ENCODE data around the gene RPH3AL. TPM values are rescaled to one million over a fixed set of nuclear protein-coding genes. Genes with fewer than 3 reads are reported as not detected.

Gene RPH3AL
- total and polyA plus RNA-seq, 10 donors, result 4.8 to 182 (median 49.1) TPM

GRCh38 chr17:280901-281300 is 71.7 kb downstream of the RPH3AL start:
- peak; percentile 49 for DNase-seq
- peaks cover 0 to 15% (median 2%) of the 10 kb centered on the region in 6 donors for H3K36me3 ChIP-seq
- TF ChIP-seq POLR2AphosphoS5 (IDR thresholded peaks at IDR 0.05) (no peak), POLR2A (IDR thresholded peaks at IDR 0.05) (no peak), CTCF (IDR thresholded peaks at IDR 0.05 in 8 of 11, conservative IDR thresholded peaks at IDR 0.05 in 3 of 11) (no peak)
- no peaks in the 10 kb centered on the region for H3K27me3 ChIP-seq (replicated peaks in 1 of 7)
- H3K4me1 ChIP-seq, result peaks cover 0 to 28% (median 7%) of the 10 kb centered on the region in 6 donors
- no peaks in the 10 kb centered on the region for H3K9me3 ChIP-seq
- intact Hi-C loops (cut with DNase I; ENCODE audit: low total_unique reads), result no loop called here
- 63 to 82% (median 72%) methylated on average over 9 of the region's 9 CpGs for WGBS, 5 donors
- no peak overlapping the region for H3K4me3 ChIP-seq
- H3K27ac ChIP-seq, result peak overlapping the region in 5 of 8 donors; percentile 41 to 79 (median 76)

DNA sequence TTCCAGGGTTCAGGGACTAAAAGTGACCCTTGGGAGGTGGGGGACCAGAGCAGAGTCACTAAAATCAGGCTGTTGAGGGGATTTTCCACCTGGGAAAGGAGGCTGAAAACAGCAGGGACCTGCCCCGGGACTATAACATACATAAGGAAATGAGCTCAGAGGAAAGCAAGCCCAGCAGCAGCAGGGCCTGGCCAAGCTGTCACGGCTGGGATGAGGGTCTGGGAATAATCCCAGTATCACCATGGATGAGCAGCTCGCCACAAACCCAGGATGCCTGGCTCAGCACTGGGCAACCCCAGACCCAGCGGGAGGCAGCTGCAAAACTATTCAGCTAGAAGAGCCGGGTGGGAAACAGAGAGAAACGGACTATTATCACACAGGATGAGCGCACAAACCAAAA is 72.4 kb downstream of the RPH3AL start:
- 64 to 81% (median 78%) methylated on average over 7 of the region's 7 CpGs for WGBS, 5 donors
- Histone ChIP-seq H3K4me1 (peaks cover 0 to 28% (median 7%) of the 10 kb centered on the region in 6 donors), H3K36me3 (peaks cover 0 to 15% (median 2%) of the 10 kb centered on the region in 6 donors), H3K4me3 (no peak overlapping the region), H3K27ac (peak overlapping the region; percentile 19 to 79 (median 54)), H3K9me3 (no peaks in the 10 kb centered on the region), H3K27me3 (replicated peaks in 1 of 7) (no peaks in the 10 kb centered on the region)
- TF ChIP-seq POLR2A (IDR thresholded peaks at IDR 0.05) (no peak), CTCF (IDR thresholded peaks at IDR 0.05 in 8 of 11, conservative IDR thresholded peaks at IDR 0.05 in 3 of 11) (no peak), POLR2AphosphoS5 (IDR thresholded peaks at IDR 0.05) (no peak)
- intact Hi-C loops (cut with DNase I; ENCODE audit: low total_unique reads), result no loop called here
- peak; percentile 32 for DNase-seq

- intact Hi-C loops (cut with DNase I; ENCODE audit: low total_unique reads), result no loop called here
- H3K27ac ChIP-seq, result peak overlapping the region; percentile 27 to 79 (median 54)
- DNase-seq, result no peak
- no peaks in the 10 kb centered on the region for H3K27me3 ChIP-seq (replicated peaks in 1 of 7)
- H3K4me1 ChIP-seq, result peaks cover 0 to 28% (median 7%) of the 10 kb centered on the region in 6 donors
- peaks cover 0 to 14% (median 2%) of the 10 kb centered on the region in 6 donors for H3K36me3 ChIP-seq
- 36 to 56% (median 45%) methylated on average over 4 of the region's 4 CpGs for WGBS, 5 donors
- H3K4me3 ChIP-seq, result no peak overlapping the region
- no peaks in the 10 kb centered on the region for H3K9me3 ChIP-seq
- TF ChIP-seq POLR2A (IDR thresholded peaks at IDR 0.05) (no peak), CTCF (IDR thresholded peaks at IDR 0.05 in 8 of 11, conservative IDR thresholded peaks at IDR 0.05 in 3 of 11) (no peak), POLR2AphosphoS5 (IDR thresholded peaks at IDR 0.05) (peak in 1 of 3 donors; percentile 28)
Measured at GRCh38 chr17:279776-280175, 72.8 kb downstream of the RPH3AL start.

- Histone ChIP-seq H3K36me3 (peaks cover 0 to 14% (median 2%) of the 10 kb centered on the region in 6 donors), H3K4me1 (peaks cover 0 to 28% (median 7%) of the 10 kb centered on the region in 6 donors), H3K9me3 (no peaks in the 10 kb centered on the region), H3K4me3 (no peak overlapping the region), H3K27me3 (replicated peaks in 1 of 7) (no peaks in the 10 kb centered on the region), H3K27ac (peak overlapping the region in 6 of 8 donors; percentile 27 to 79 (median 65))
- intact Hi-C loops (cut with DNase I; ENCODE audit: low total_unique reads), result no loop called here
- 65 to 77% (median 72%) methylated on average over 4 of the region's 4 CpGs for WGBS, 5 donors
- no peak for TF ChIP-seq CTCF (IDR thresholded peaks at IDR 0.05 in 8 of 11, conservative IDR thresholded peaks at IDR 0.05 in 3 of 11)
- no peak for TF ChIP-seq POLR2A (IDR thresholded peaks at IDR 0.05)
- TF ChIP-seq POLR2AphosphoS5 (IDR thresholded peaks at IDR 0.05), result no peak
- no peak for DNase-seq
Measured at GRCh38 chr17:279331-279730, 73.3 kb downstream of the RPH3AL start.
